ENCODE data around the gene GPRIN1. TPM values are rescaled to one million over a fixed set of nuclear protein-coding genes. Genes with fewer than 3 reads are reported as not detected.

GPRIN1 gene
- total and polyA plus RNA-seq, 7 donors, result 0.18 to 1.2 (median 0.30) TPM

DNA sequence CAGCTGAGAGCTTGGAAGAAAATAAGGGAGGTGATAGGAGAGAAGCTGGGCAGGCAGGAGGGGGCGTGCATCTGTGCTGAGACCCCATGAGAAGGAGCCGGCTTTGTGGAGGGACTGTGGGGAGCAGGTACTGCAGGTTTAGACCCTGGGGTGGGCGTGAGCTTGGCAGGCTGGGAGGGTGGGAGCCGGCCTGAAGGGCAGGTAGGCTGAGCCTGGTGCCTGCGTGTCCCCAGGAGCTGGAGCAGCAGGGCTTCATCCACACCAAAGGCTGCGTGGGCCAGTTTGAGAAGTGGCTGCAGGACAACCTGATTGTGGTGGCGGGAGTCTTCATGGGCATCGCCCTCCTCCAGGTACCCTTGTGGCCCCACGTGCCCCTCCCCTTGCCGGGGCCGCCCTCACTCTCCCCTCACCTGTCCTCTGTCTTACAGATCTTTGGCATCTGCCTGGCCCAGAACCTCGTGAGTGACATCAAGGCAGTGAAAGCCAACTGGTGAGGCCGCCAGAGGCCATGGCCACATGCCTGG is 46.6 kb upstream of the GPRIN1 start:
- WGBS, 3 donors, result 84 to 91% (median 85%) methylated on average over 10 to 13 of the region's 13 CpGs
- H3K27me3 ChIP-seq (ENCODE audit: insufficient read depth in 3 of 3, low read length in 2 of 3), result no peaks in the 10 kb centered on the region
- ATAC-seq, result no peak
- TF ChIP-seq, protein P1, sequence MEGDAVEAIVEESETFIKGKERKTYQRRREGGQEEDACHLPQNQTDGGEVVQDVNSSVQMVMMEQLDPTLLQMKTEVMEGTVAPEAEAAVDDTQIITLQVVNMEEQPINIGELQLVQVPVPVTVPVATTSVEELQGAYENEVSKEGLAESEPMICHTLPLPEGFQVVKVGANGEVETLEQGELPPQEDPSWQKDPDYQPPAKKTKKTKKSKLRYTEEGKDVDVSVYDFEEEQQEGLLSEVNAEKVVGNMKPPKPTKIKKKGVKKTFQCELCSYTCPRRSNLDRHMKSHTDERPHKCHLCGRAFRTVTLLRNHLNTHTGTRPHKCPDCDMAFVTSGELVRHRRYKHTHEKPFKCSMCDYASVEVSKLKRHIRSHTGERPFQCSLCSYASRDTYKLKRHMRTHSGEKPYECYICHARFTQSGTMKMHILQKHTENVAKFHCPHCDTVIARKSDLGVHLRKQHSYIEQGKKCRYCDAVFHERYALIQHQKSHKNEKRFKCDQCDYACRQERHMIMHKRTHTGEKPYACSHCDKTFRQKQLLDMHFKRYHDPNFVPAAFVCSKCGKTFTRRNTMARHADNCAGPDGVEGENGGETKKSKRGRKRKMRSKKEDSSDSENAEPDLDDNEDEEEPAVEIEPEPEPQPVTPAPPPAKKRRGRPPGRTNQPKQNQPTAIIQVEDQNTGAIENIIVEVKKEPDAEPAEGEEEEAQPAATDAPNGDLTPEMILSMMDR (IDR thresholded peaks at IDR 0.05), result no peak
- H3K4me1 ChIP-seq, result peaks cover 7% of the 10 kb centered on the region
- H3K9me3 ChIP-seq, result no peaks in the 10 kb centered on the region
- no peak overlapping the region for H3K27ac ChIP-seq
- peaks cover 0 to 40% of the 10 kb centered on the region in 2 donors for H3K36me3 ChIP-seq (ENCODE audit: insufficient read depth in 1 of 2, low read depth in 1 of 2)
- no peak for DNase-seq
- H3K4me3 ChIP-seq, result no peak overlapping the region
- intact Hi-C loops (cut with DNase I), result loop anchor here in 1 of 2 donors (5.0 kb wide), 1 partner anchor 456 kb away; no protein-coding TSS in a partner anchor

DNA sequence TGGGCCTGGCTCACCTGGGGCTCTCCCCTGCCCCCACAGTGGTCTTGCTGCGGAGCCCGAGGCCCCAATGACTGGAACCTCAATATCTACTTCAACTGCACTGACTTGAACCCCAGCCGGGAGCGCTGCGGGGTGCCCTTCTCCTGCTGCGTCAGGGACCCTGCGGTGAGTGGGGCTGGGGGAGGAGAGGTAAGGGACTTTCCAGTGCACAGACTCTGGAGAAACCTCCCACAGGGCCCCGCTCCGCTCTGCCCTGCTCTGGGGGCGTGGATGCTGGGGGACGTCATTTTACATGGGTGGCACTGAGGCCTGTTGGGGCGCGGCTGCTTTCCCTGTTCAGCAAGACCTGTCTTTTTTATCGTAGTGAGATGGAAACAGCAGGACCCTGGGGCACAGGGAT is 44.9 kb upstream of the GPRIN1 start:
- ATAC-seq (no peak), DNase-seq (no peak)
- intact Hi-C loops (cut with DNase I), result loop anchor here in 1 of 2 donors (5.0 kb wide), 1 partner anchor 457 kb away; no protein-coding TSS in a partner anchor
- Histone ChIP-seq H3K27ac (no peak overlapping the region), H3K27me3 (ENCODE audit: insufficient read depth in 3 of 3, low read length in 2 of 3) (no peaks in the 10 kb centered on the region), H3K4me3 (no peak overlapping the region), H3K36me3 (ENCODE audit: insufficient read depth in 1 of 2, low read depth in 1 of 2) (peaks cover 0 to 40% of the 10 kb centered on the region in 2 donors), H3K4me1 (peaks cover 4% of the 10 kb centered on the region), H3K9me3 (no peaks in the 10 kb centered on the region)
- 93 to 96% (median 95%) methylated on average over 14 of the region's 14 CpGs for WGBS, 3 donors
- TF ChIP-seq, protein P1 (IDR thresholded peaks at IDR 0.05), result no peak

DNA sequence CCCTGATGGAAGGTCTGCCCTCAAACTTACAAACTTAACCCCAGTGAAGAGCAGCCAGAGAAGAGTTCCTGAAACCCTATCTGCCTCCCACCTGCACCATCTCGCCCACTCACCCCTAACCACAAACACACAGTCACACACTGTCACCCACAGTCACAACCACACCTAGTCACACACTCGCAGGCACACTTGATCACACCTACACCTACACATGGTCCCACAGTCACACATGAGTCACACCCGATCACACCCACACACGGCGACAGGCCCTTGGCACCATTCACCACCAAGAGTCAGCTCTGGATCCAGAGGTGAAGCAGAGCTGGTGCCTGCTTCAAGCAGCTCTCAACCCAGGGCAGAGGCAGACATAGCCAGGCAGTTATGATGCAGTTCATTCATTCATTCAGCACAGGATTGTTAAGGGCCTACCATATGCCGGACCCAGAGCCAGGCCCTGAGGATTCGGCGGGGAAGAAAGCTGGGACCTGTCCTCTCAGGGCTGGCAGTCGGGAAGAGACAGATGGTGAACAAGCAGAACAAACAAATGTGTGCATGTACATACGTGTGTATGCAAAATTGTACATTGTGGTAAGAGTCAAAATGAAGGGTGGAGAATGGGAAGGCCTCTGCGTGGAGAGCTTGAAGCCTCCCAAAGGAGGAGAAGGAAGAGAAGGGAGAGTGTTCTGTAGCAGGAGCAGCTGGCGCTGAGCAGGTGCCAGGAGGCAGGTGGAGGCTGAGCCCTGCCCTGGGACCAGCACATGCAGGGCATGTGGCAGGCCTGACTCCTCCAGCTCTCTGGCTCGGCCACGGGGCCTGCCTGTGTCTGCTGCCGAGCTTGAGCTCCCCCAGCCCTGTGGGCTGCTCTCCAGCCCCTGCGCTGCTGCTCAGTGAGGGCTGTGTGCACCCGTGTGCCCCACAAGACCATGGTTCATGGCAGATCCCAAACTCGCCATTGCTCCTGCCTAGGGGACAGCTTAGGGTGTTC is 43.7 kb upstream of the GPRIN1 start:
- H3K9me3 ChIP-seq, result no peaks in the 10 kb centered on the region
- TF ChIP-seq, protein P1 (IDR thresholded peaks at IDR 0.05), result no peak
- no peak overlapping the region for H3K27ac ChIP-seq
- peaks cover 4% of the 10 kb centered on the region for H3K4me1 ChIP-seq
- 69 to 78% (median 73%) methylated on average over 17 to 18 of the region's 18 CpGs for WGBS, 3 donors
- no peak overlapping the region for H3K4me3 ChIP-seq
- DNase-seq, result no peak
- no peak for ATAC-seq
- H3K36me3 ChIP-seq (ENCODE audit: insufficient read depth in 1 of 2, low read depth in 1 of 2), result peaks cover 0 to 40% of the 10 kb centered on the region in 2 donors
- no peaks in the 10 kb centered on the region for H3K27me3 ChIP-seq (ENCODE audit: insufficient read depth in 3 of 3, low read length in 2 of 3)
- intact Hi-C loops (cut with DNase I), result no loop called here

DNA sequence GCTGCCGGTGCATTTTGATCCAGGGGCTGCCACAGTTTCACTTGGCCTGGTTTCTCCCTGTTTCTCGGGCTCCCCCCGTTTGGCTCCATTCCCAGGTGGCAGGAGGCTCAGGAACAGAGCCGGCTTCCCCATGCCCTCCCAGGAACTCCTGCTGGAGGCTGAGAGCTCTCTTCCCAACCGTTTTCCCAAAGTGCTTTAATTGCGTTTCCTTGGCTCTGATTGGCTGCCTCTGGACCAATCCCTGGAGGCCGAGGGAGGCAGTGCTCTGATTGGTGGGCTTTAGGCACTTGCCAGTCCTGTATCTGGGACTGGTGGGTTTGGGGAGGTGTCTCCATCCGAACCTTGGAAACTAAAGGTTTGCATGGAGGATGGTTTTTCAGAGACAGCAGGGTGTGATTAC is 42.2 kb upstream of the GPRIN1 start:
- Histone ChIP-seq H3K27me3 (ENCODE audit: insufficient read depth in 3 of 3, low read length in 2 of 3) (no peaks in the 10 kb centered on the region), H3K27ac (no peak overlapping the region), H3K9me3 (no peaks in the 10 kb centered on the region), H3K4me3 (no peak overlapping the region), H3K36me3 (ENCODE audit: insufficient read depth in 1 of 2, low read depth in 1 of 2) (peaks cover 0 to 35% of the 10 kb centered on the region in 2 donors), H3K4me1 (peaks cover 8% of the 10 kb centered on the region)
- TF ChIP-seq, protein P1 (IDR thresholded peaks at IDR 0.05), result no peak
- ATAC-seq, result no peak
- 50 to 60% (median 52%) methylated on average over 8 of the region's 8 CpGs for WGBS, 3 donors
- no peak for DNase-seq
- intact Hi-C loops (cut with DNase I), result no loop called here
